ENCODE measurements around the gene SLC52A1.

Gene SLC52A1

DNA sequence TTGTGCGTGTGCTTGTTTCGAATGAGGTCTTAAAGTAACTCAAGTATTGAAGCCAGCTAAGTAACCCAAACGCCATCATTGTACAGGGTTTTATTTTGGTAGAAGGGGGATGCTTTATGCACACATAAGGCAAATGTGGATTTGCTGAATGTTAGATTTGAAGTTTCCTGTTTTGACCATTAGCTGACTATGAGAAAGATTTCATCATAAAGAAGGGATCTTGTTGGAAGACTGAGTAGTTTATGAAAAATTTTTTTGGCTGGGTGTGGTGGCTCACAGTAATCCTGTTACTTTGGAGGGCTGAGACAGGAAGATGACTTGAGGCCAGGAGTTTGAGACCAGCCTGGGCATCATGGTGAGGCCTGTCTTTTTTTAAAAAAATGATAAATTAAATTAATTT is 33.0 kb upstream of the SLC52A1 start:
- H3K36me3 Mint-ChIP-seq (ENCODE audit: low read depth) = no peaks in the 10 kb centered on the region
- no peak overlapping the region for H3K27ac Mint-ChIP-seq
- no peak overlapping the region for H3K4me3 Mint-ChIP-seq
- peaks cover 34% of the 10 kb centered on the region for H3K27me3 Mint-ChIP-seq (ENCODE audit: low read depth, poor library complexity)
- H3K4me1 Mint-ChIP-seq = no peaks in the 10 kb centered on the region
- no peaks in the 10 kb centered on the region for H3K9me3 Mint-ChIP-seq
- no peak for DNase-seq
- TF ChIP-seq, protein P1, sequence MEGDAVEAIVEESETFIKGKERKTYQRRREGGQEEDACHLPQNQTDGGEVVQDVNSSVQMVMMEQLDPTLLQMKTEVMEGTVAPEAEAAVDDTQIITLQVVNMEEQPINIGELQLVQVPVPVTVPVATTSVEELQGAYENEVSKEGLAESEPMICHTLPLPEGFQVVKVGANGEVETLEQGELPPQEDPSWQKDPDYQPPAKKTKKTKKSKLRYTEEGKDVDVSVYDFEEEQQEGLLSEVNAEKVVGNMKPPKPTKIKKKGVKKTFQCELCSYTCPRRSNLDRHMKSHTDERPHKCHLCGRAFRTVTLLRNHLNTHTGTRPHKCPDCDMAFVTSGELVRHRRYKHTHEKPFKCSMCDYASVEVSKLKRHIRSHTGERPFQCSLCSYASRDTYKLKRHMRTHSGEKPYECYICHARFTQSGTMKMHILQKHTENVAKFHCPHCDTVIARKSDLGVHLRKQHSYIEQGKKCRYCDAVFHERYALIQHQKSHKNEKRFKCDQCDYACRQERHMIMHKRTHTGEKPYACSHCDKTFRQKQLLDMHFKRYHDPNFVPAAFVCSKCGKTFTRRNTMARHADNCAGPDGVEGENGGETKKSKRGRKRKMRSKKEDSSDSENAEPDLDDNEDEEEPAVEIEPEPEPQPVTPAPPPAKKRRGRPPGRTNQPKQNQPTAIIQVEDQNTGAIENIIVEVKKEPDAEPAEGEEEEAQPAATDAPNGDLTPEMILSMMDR (IDR thresholded peaks at IDR 0.05) = no peak

DNA sequence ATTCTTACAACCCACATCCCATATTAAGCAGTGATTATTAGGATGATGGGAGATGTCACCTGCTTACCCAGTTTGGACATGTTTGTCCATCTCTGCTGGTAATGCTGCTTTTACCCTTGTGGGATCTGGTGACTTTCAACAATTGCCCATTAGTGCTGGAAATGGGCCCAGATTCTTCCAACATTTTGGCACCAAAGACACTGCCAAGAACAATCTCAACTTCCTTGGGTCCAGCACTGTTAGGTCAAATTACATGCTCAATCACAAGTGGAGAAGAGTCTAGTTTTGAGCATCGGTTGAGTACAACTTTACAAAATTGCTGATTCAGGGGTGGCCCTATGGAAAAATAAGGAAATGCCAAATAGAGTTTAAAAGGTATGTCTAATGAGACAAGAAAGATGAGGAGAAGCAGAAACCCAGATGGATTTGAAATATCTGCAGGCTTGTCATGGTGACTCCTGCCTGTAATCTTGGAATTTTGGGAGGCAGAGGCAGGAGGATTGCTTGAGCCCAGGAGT is 30.1 kb upstream of the SLC52A1 start:
- H3K4me3 Mint-ChIP-seq = no peak overlapping the region
- TF ChIP-seq, protein P1 (IDR thresholded peaks at IDR 0.05) = no peak
- H3K36me3 Mint-ChIP-seq (ENCODE audit: low read depth) = no peaks in the 10 kb centered on the region
- peaks cover 34% of the 10 kb centered on the region for H3K27me3 Mint-ChIP-seq (ENCODE audit: low read depth, poor library complexity)
- H3K4me1 Mint-ChIP-seq = peaks cover 4% of the 10 kb centered on the region
- no peaks in the 10 kb centered on the region for H3K9me3 Mint-ChIP-seq
- DNase-seq = no peak
- no peak overlapping the region for H3K27ac Mint-ChIP-seq

DNA sequence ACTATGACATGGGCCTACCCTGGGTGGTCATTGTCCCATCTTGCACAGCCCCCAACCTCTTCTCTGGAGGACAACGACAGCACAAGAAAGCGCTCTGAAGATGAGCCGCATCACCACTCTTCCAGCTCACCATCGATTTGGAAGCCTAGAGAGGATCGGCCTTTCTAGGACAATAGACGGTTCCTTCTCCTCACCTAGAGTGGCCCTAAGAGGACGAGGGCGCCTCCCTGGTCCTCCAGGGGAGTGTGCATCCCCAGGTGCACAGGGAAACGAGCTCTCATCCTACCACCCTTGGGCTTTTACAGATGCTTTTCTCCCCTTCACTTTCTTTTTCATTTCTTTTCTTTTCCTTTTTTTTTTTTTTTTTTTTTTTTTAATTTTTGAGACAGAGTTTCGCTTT is 20.3 kb upstream of the SLC52A1 start:
- H3K4me3 Mint-ChIP-seq = no peak overlapping the region
- TF ChIP-seq, protein P1 (IDR thresholded peaks at IDR 0.05) = no peak
- H3K27me3 Mint-ChIP-seq (ENCODE audit: low read depth, poor library complexity) = peaks cover 28% of the 10 kb centered on the region
- DNase-seq = no peak
- H3K27ac Mint-ChIP-seq = no peak overlapping the region
- no peaks in the 10 kb centered on the region for H3K36me3 Mint-ChIP-seq (ENCODE audit: low read depth)
- peaks cover 32% of the 10 kb centered on the region for H3K9me3 Mint-ChIP-seq
- peaks cover 16% of the 10 kb centered on the region for H3K4me1 Mint-ChIP-seq

DNA sequence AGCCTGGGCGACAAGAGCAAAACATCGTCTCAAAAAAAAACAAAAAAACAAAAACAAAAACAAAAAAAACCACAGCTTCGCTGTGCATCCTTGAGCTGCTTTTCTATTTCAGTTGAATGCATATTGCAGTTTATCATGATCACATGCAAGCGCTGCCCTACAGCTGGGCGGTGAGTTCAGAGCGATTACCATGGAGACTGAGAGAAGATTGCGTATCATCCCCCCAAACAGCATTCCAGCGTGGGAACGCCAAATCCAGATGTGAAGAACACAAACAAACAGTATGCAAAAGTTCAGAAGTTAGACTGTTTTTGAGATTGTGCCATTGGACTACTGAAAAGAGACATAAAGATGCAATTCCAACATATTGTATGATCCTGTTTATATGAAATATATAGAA is 15.1 kb upstream of the SLC52A1 start:
- Mint-ChIP-seq H3K27me3 (ENCODE audit: low read depth, poor library complexity) (peaks cover 5% of the 10 kb centered on the region), H3K9me3 (peaks cover 12% of the 10 kb centered on the region), H3K4me1 (peaks cover 7% of the 10 kb centered on the region), H3K36me3 (ENCODE audit: low read depth) (no peaks in the 10 kb centered on the region), H3K27ac (no peak overlapping the region), H3K4me3 (no peak overlapping the region)
- DNase-seq = no peak
- TF ChIP-seq, protein P1 (IDR thresholded peaks at IDR 0.05) = no peak

DNA sequence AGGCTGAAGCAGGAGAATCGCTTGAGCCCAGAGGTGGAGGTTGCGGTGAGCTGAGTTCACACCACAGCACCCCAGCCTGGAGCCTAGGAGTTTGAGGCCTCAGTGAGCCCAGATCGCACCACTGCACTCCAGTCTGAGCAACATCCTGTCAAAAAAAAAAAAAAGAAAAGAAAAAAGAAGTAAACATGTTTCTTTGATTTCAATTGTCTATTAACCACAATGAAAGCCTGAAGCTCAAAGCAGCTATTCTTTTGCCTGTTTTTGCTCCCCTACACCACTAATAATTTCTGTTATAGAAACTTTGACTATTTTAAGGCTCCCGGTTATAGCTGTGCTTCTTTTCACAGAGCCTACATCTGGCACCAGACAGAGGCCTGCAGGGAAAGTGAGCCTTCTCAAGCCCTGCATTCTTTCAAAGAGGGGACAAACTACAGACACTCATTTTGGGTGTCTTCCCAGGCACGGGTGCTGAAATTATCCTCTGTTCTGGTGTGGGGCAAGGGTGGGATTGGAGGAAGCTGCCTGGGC is 14.2 kb upstream of the SLC52A1 start:
- peaks cover 7% of the 10 kb centered on the region for H3K4me1 Mint-ChIP-seq
- H3K4me3 Mint-ChIP-seq = no peak overlapping the region
- no peak for DNase-seq
- peak overlapping the region; percentile 95 for H3K27ac Mint-ChIP-seq
- peaks cover 5% of the 10 kb centered on the region for H3K9me3 Mint-ChIP-seq
- peaks cover 8% of the 10 kb centered on the region for H3K27me3 Mint-ChIP-seq (ENCODE audit: low read depth, poor library complexity)
- H3K36me3 Mint-ChIP-seq (ENCODE audit: low read depth) = no peaks in the 10 kb centered on the region
- TF ChIP-seq, protein P1 (IDR thresholded peaks at IDR 0.05) = no peak

DNA sequence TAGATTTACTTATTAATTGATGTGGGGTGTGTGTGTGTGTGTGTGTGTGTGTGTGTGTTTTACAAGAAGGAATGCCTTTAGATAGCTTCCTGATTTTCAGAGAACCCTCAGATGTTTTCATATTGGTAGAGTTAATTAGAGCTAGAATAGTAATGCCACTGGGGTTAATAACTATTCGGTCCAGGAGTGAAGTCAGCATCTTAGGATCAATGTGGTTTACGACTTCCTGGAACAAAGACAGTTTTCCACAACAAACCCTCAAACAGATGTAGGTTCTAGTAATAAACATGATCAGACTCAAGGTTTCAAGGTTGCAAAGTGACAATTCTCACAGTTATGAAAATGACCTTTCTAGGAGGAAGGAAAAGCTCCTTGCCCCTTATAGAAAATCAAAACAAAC is 12.2 kb upstream of the SLC52A1 start:
- Mint-ChIP-seq H3K4me3 (no peak overlapping the region), H3K27ac (peak overlapping the region; percentile 17), H3K36me3 (ENCODE audit: low read depth) (no peaks in the 10 kb centered on the region), H3K27me3 (ENCODE audit: low read depth, poor library complexity) (peaks cover 17% of the 10 kb centered on the region), H3K4me1 (peaks cover 7% of the 10 kb centered on the region), H3K9me3 (peaks cover 3% of the 10 kb centered on the region)
- no peak for DNase-seq
- TF ChIP-seq, protein P1 (IDR thresholded peaks at IDR 0.05) = no peak
